Cardiac muscle cell (in vitro differentiated cells and primary cell): ENCODE measurements around the gene AP3S1. TPM values are rescaled to one million over a fixed set of nuclear protein-coding genes. Genes with fewer than 3 reads are reported as not detected.
A peak's percentile ranks its signal among the peaks of the same experiment; 100 is the strongest.

Experiments used
- DNase-seq, 2 donors: peaks; one replicate each; pipeline versions ENCODE4 v3.0.0 to v3.0.0-alpha.2; 2010 to 2017; ENCODE audit warnings: low read depth in 1 of 2, low spot score in 1 of 2
- H3K27ac ChIP-seq: fragments of 200-600 bp; sonication (generic); 2 replicates; pipeline ENCODE4 v1.5.1; 2016
- H3K27me3 ChIP-seq: fragments of 200-600 bp; sonication (generic); 2 replicates; pipeline ENCODE4 v1.6.0; 2016; ENCODE audit warnings: control low read depth
- H3K36me3 ChIP-seq: fragments of 200-600 bp; sonication (generic); 2 replicates; pipeline ENCODE4 v1.5.1; 2016; ENCODE audit warnings: control low read depth
- H3K4me1 ChIP-seq: fragments of 200-600 bp; sonication (generic); 2 replicates; pipeline ENCODE4 v1.8.1; 2017; ENCODE audit warnings: low read depth, mild to moderate bottlenecking, mixed run types
- H3K4me3 ChIP-seq: fragments of 200-600 bp; sonication (generic); 2 replicates; pipeline ENCODE4 v1.5.1; 2016; ENCODE audit warnings: mild to moderate bottlenecking
- H3K9me3 ChIP-seq: fragments of 200-600 bp; sonication (generic); 2 replicates; pipeline ENCODE4 v1.5.1; 2017; ENCODE audit warnings: low read depth, mild to moderate bottlenecking, control low read depth
- CTCF ChIP-seq: IDR thresholded peaks from 2 replicates; pipeline ENCODE4 v1.5.1; 2012; ENCODE audit warnings: low read depth, mild to moderate bottlenecking, low read length
- polyA plus RNA-seq: library from polyadenylated mRNA; unstranded; fragments of >200 nt; fragmentation: Nextera tagmentation; extraction: Ambion mirVana; gene quantifications from 2 replicates; pipeline ENCODE4 v1.2.1, GENCODE V29; 2016
- total RNA-seq: library from RNA; depleted of rRNA; stranded (reverse); fragments of >200 nt; gene quantifications from 2 replicates; pipeline ENCODE4 v1.2.3, GENCODE V29; 2016

AP3S1 gene
- total RNA-seq (45.5 and 62.5 TPM in 2 replicates), polyA plus RNA-seq (86.6 and 88.1 TPM in 2 replicates)

DNA sequence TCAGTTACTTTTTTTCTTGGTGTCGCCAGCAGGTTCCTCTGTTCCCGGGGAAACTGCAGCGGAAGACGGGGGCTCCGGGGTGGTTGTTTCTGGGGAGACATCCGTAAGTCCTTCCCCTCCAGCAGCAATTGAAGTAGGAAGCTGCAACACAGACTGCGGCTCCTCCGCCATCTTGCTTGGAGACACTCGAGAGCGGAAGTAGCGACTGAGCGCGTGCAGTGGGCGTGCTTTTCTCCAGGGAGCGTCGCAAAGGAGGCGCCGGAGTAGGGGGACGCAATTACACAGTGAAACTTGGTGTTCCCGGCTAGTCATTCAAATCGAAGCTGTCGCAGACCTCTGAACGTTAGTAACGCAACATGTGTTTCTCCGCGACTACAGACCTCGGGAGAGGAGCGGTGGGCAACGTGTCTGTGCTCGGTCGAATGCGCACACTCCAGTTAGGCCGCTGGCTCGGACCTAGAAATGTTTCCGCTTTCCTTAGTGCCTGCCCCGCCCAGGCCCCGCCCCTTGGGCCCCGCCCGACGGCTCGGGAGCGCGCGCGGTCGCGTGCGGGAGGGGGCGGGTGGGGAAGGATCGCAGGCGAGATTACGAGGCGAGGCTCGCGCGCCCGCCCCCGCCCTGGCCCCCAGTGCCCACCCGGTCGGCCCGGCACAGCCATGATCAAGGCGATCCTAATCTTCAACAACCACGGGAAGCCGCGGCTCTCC lies at the start of gene AP3S1, which contains the start of gene ATG12:
Gene AP3S1 (plus strand): TSS at position 554 of the 707 bp plus-strand sequence. CDS start 103 bp downstream, at position 657.
Gene ATG12 (minus strand): TSS at position 184 of the 707 bp plus-strand sequence. CDS start 13 bp downstream, at position 171.
- Histone ChIP-seq H3K36me3 (peaks cover 12% of the 10 kb centered on the region), H3K27me3 (no peaks in the 10 kb centered on the region), H3K4me3 (peak within 1 kb of the TSS; percentile 71), H3K4me1 (peaks cover 14% of the 10 kb centered on the region), H3K9me3 (no peaks in the 10 kb centered on the region), H3K27ac (peak within 1 kb of the TSS; percentile 96)
- TF ChIP-seq CTCF: no peak
- peak; percentile 93 to 94 for DNase-seq

- H3K9me3 ChIP-seq: no peaks in the 10 kb centered on the region
- H3K4me1 ChIP-seq: no peaks in the 10 kb centered on the region
- DNase-seq: no peak
- H3K27ac ChIP-seq: no peak overlapping the region
- H3K27me3 ChIP-seq: no peaks in the 10 kb centered on the region
- no peak overlapping the region for H3K4me3 ChIP-seq
- no peaks in the 10 kb centered on the region for H3K36me3 ChIP-seq
- no peak for TF ChIP-seq CTCF
These were observed 46.0 kb upstream of the AP3S1 start for GRCh38 chr5:115795700-115796099.

- no peak for TF ChIP-seq CTCF
- Histone ChIP-seq H3K9me3 (no peaks in the 10 kb centered on the region), H3K4me3 (no peak overlapping the region), H3K27me3 (no peaks in the 10 kb centered on the region), H3K4me1 (no peaks in the 10 kb centered on the region), H3K27ac (no peak overlapping the region), H3K36me3 (no peaks in the 10 kb centered on the region)
- no peak for DNase-seq
These were observed 45.1 kb upstream of the AP3S1 start for GRCh38 chr5:115796656-115797055.

DNA sequence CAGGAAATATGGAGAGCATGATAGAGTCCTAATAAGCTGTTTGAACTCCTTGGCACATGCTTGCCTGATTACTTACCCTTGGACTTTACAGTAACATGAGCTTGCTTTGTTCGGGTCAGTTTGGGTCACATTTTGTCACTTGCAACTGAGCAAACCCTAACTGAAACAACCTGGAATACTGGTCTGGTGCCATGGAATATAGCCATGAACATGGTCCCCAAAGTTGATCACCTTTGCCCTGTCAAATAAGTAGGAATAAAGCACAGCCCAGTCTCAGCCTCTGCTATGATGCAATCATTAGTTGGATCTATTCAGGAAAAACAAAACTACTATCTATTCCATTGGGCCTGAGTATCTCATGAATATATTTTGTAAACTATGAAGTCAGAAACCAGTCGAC lies 43.5 kb upstream of the AP3S1 start:
- Histone ChIP-seq H3K4me3 (no peak overlapping the region), H3K27me3 (no peaks in the 10 kb centered on the region), H3K4me1 (no peaks in the 10 kb centered on the region), H3K27ac (no peak overlapping the region), H3K9me3 (no peaks in the 10 kb centered on the region), H3K36me3 (no peaks in the 10 kb centered on the region)
- DNase-seq: no peak
- no peak for TF ChIP-seq CTCF

DNA sequence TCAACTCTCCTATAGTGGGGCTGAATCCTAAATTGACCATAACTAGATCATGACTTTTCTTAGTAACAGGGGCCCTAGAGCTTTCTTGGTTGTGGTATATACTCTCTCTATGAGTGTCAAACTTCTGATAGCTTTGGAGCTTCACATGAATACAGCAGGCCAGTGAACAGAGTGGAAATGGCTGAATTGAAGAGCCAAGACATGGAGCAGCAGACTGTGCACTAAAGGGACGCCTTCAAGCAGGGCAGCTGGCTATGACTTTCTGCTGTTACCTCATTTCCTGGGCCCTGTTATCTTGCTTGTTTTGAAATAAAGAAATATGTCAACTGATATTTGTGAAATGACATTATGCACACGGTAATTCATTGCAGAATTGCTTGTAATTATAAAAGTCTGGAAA lies 41.6 kb upstream of the AP3S1 start:
- Histone ChIP-seq H3K4me3 (no peak overlapping the region), H3K4me1 (no peaks in the 10 kb centered on the region), H3K27ac (no peak overlapping the region), H3K9me3 (no peaks in the 10 kb centered on the region), H3K36me3 (no peaks in the 10 kb centered on the region), H3K27me3 (no peaks in the 10 kb centered on the region)
- no peak for DNase-seq
- no peak for TF ChIP-seq CTCF
